NT2/D1 (cell line): Measurements from ENCODE around the gene DUSP22.

Experiments used
- SUZ12 ChIP-seq: IDR thresholded peaks from 2 replicates; pipeline ENCODE4 v1.6.1; 2011; ENCODE audit not compliant: insufficient read length, insufficient read depth; ENCODE audit errors: extremely low read depth
- YY1 ChIP-seq: IDR thresholded peaks from 2 replicates; pipeline ENCODE4 v1.6.1; 2011; ENCODE audit not compliant: insufficient read length, insufficient read depth
- ZNF274 ChIP-seq: IDR thresholded peaks from 2 replicates; pipeline ENCODE4 v1.6.1; 2011; ENCODE audit warnings: mild to moderate bottlenecking, low read depth, low read length

DNA sequence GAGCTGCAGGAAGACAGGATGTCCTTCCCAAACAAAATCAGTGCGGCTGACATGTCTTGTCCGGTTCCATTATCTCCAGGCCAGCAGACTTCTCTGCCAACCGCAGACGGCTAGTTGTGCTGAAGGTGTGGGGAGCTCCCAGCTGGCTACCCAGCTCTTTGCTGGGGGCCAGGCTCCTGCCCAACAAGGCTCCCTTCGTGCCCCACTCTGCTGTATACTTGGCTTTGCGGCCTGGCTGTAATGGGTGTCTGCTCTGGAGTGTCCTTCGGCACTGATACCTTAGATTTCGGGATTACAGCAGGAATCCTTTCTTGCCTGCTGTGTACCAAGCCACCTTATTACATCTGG, 50.5 kb downstream of the DUSP22 start:
- TF ChIP-seq SUZ12, result no peak
- TF ChIP-seq YY1, result no peak
- no peak for TF ChIP-seq ZNF274
